Liver (tissue), 3 donors: Measurements from ENCODE around the gene NUBPL.
A peak's percentile ranks its signal among the peaks of the same experiment; 100 is the strongest.

Source experiments
- ATF3 ChIP-seq: IDR thresholded peaks from 2 replicates; pipeline ENCODE4 v1.6.1; 2016; ENCODE audit warnings: antibody characterized with exemption
- CTCF ChIP-seq: fragments of 150-350 bp; IDR thresholded peaks from 2 replicates; pipeline ENCODE4 v1.5.1; 2017; ENCODE audit warnings: improper control_type of control experiment, low read depth, low read length; ENCODE audit not compliant: missing input control
- FOXA2 ChIP-seq: IDR thresholded peaks from 2 replicates; pipeline ENCODE4 v1.6.1; 2016; ENCODE audit warnings: antibody characterized with exemption
- JUND ChIP-seq, 2 donors: IDR thresholded peaks; 2 replicates each; pipeline ENCODE4 v1.6.1; 2016; ENCODE audit warnings: antibody characterized with exemption in 2 of 2
- MAX ChIP-seq: IDR thresholded peaks from 2 replicates; pipeline ENCODE4 v1.6.1; 2016; ENCODE audit warnings: antibody characterized with exemption
- NR2F2 ChIP-seq: IDR thresholded peaks from 2 replicates; pipeline ENCODE4 v1.6.1; 2016; ENCODE audit warnings: antibody characterized with exemption
- RAD21 ChIP-seq, 2 donors: IDR thresholded peaks; 2 replicates each; pipeline ENCODE4 v1.6.1; 2016; ENCODE audit warnings: antibody characterized with exemption in 2 of 2, mild to moderate bottlenecking in 2 of 2
- REST ChIP-seq: IDR thresholded peaks from 2 replicates; pipeline ENCODE4 v1.6.1; 2016; ENCODE audit warnings: antibody characterized with exemption, mild to moderate bottlenecking
- SP1 ChIP-seq: IDR thresholded peaks from 2 replicates; pipeline ENCODE4 v1.6.1; 2018; ENCODE audit warnings: antibody characterized with exemption, mild to moderate bottlenecking
- TAF1 ChIP-seq: conservative IDR thresholded peaks from 2 replicates; pipeline ENCODE4 v1.6.1; 2016; ENCODE audit warnings: antibody characterized with exemption, mild to moderate bottlenecking
- YY1 ChIP-seq: IDR thresholded peaks from 2 replicates; pipeline ENCODE4 v1.6.1; 2016; ENCODE audit warnings: antibody characterized with exemption, mild to moderate bottlenecking
- ZBTB33 ChIP-seq: IDR thresholded peaks from 2 replicates; pipeline ENCODE4 v1.6.1; 2016; ENCODE audit warnings: antibody characterized with exemption
- donor health status: healthy.
- donor health status: healthy.

GRCh38 chr14:31561155-31561846, at the start of gene NUBPL:
- TF ChIP-seq ATF3 (no peak), CTCF (no peak), REST (peak; percentile 79), MAX (peak; percentile 63), TAF1 (peak; percentile 48), JUND (IDR thresholded peaks at IDR 0.05) (peak in 1 of 2 donors; percentile 47), FOXA2 (no peak), RAD21 (IDR thresholded peaks at IDR 0.05) (peak; percentile 59), YY1 (peak; percentile 87), ZBTB33 (peak; percentile 57), SP1 (peak; percentile 50), NR2F2 (peak; percentile 14)
